Measurements from ENCODE around the gene EDC3. TPM values are rescaled to one million over a fixed set of nuclear protein-coding genes. Genes with fewer than 3 reads are reported as not detected.

EDC3 gene
- total RNA-seq, 1 experiment from 2014 or later: 45.1 TPM

GRCh38 chr15:74615508-74616365 lies 80.1 kb downstream of the EDC3 start, which contains the start of gene CLK3 (continued):
- no peak for TF ChIP-seq CTCF (IDR thresholded peaks at IDR 0.05 in 2 of 3, conservative IDR thresholded peaks at IDR 0.05 in 1 of 3; ENCODE audit: borderline replicate concordance in 1 of 3, insufficient read depth in 1 of 3, low read depth in 2 of 3, low read length in 2 of 3)

GRCh38 chr15:74614744-74615507 lies 80.9 kb downstream of the EDC3 start:
- ChIA-PET RAD21 (ENCODE audit: low non-redundant PET in 1 of 2, low total read pairs in 2 of 2, uncharacterized antibody in 2 of 2, unreplicated experiment in 2 of 2) (no interaction called here), CTCF (interaction anchor here (0.8 to 1.2 kb wide), 2 partner anchors 113 to 240 kb away, joined by 3 to 4 read pairs; no protein-coding TSS in a partner anchor), POLR2A (interaction anchor here (0.9 kb wide), 1 partner anchor 74 kb away, joined by 4 read pairs; the partner anchor contains the start of gene ARID3B)
- Histone ChIP-seq H3K27ac (ENCODE audit: low read depth, low read length) (peak overlapping the region; percentile 90), H3K9me3 (ENCODE audit: control insufficient read depth in 1 of 2, insufficient read depth in 1 of 2, low read depth in 1 of 2, low read length in 2 of 2) (no peaks in the 10 kb centered on the region), H2AFZ (ENCODE audit: low read depth, low read length, poor library complexity, severe bottlenecking) (no peak overlapping the region), H3K4me3 (replicated peaks in 1 of 2; ENCODE audit: low read depth in 1 of 2, low read length in 2 of 2) (peak overlapping the region; percentile 99), H3K27me3 (ENCODE audit: insufficient read depth, low read length) (no peaks in the 10 kb centered on the region), H3K9ac (ENCODE audit: low read length) (peak overlapping the region; percentile 99), H3K4me2 (ENCODE audit: low read length) (peak overlapping the region; percentile 92), H3K4me1 (ENCODE audit: control insufficient read depth in 1 of 2, insufficient read depth in 2 of 2, low read length in 2 of 2) (peaks cover 9 to 27% of the 10 kb centered on the region in 2 experiments; a peak in 3 of 4 replicates), H4K20me1 (ENCODE audit: insufficient read depth) (no peaks in the 10 kb centered on the region), H3K9me2 (ENCODE audit: insufficient read depth) (no peaks in the 10 kb centered on the region), H3K79me2 (ENCODE audit: insufficient read depth, low read length) (peaks cover 43% of the 10 kb centered on the region), H3K36me3 (ENCODE audit: control insufficient read depth in 1 of 2, insufficient read depth in 2 of 2, low read length in 2 of 2) (peaks cover 0 to 7% of the 10 kb centered on the region in 2 experiments; a peak in 2 of 4 replicates)
- TF ChIP-seq ZNF274 (IDR thresholded peaks at IDR 0.05; ENCODE audit: low read depth, low read length) (no peak), POLR2AphosphoS5 (IDR thresholded peaks at IDR 0.05; ENCODE audit: low read depth, low read length) (peak; percentile 55)
- BruUV-seq (replicated peaks): TSS peak; percentile 79
- intact Hi-C loops (cut with micrococcal nuclease): loop anchor here (1.0 to 2.0 kb wide), 2 partner anchors 74 to 154 kb away; partner anchors contain the start of genes ARID3B and UBL7
- ATAC-seq (peak; percentile 64), DNase-seq (ENCODE audit: low read depth, low spot score) (no peak)
